Measurements from ENCODE around the gene HMGCS1.

HMGCS1 gene

GRCh38 chr5:43270645-43271044, 42.6 kb downstream of the HMGCS1 start:
- TF ChIP-seq GATA3 (IDR thresholded peaks at IDR 0.05; ENCODE audit: low read depth, low read length), result no peak

DNA sequence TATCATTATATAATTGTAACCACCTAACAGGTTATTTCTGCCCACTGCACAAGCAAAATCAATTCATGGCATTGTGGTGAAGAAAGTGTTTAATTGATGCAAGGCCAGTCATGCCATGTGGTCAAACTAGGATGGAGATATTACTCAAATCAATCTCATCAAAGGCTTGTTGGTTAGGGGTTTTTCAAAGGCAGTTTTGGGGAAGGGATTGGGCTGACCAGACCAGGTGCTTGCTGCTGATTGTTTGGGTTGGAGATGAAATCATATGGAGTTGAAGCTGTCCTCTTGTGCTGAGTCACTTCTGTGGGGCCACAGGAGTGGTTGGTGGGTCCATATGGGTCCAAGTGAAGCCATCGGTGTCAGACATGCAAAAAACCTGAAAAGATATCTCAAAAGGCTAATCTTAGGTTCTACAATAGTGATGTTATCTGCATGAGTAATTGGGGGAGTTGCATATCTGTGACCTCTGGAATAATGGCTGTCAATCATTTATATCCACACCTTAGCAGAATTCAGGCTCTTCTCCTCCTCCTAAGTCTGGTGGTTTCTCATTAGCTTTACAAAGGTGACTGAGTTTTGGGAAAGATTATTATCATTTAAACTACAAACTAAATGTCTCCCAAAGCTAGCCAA, 44.9 kb downstream of the HMGCS1 start:
- TF ChIP-seq GATA3 (IDR thresholded peaks at IDR 0.05; ENCODE audit: low read depth, low read length) (no peak), GATA2 (IDR thresholded peaks at IDR 0.05; ENCODE audit: low read depth, low read length) (no peak)

DNA sequence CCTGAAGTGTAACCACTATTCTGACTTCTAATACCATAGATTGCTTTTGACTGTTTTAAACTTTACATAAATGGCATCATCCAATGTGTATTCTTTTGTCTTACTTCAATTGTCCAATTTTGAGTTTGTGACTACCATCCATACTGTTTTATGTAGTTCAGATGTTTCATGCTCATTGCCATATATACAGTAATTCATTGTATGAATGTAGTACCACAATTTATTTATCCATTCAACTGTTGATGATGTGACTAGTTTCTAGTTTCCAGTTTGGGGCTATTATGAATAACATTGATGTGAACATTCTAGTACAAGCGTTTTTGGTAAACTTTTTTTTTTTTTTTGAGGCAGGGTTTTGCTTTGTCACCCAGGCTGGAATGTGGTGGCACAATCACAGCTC, 55.1 kb downstream of the HMGCS1 start:
- TF ChIP-seq GATA2 (IDR thresholded peaks at IDR 0.05; ENCODE audit: low read depth, low read length) (no peak), GATA3 (IDR thresholded peaks at IDR 0.05; ENCODE audit: low read depth, low read length) (no peak)

GRCh38 chr5:43256261-43256966, 56.8 kb downstream of the HMGCS1 start:
- no peak for TF ChIP-seq GATA3 (IDR thresholded peaks at IDR 0.05; ENCODE audit: low read depth, low read length)
- TF ChIP-seq GATA2 (IDR thresholded peaks at IDR 0.05; ENCODE audit: low read depth, low read length), result no peak

DNA sequence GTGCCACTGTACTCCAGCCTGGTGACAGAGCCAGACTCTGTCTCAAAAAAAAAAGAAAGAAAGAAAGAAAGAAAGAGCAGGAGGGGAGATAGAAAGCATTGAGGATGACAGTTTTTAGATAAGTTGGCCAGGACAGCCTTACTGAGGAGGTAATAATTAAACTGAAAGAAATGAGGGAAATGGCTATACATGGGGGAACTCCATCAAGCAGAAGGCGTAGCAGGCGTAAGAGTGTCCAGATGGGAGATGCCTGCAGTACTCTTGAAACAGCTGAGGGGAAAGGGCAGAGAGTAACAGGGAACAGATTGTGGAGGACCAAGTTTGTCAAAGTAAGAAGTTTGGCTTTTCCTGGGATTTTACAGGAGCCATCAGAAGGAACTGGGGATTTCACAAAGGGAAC, 57.5 kb downstream of the HMGCS1 start:
- TF ChIP-seq GATA2 (IDR thresholded peaks at IDR 0.05; ENCODE audit: low read depth, low read length) (no peak), GATA3 (IDR thresholded peaks at IDR 0.05; ENCODE audit: low read depth, low read length) (no peak)

DNA sequence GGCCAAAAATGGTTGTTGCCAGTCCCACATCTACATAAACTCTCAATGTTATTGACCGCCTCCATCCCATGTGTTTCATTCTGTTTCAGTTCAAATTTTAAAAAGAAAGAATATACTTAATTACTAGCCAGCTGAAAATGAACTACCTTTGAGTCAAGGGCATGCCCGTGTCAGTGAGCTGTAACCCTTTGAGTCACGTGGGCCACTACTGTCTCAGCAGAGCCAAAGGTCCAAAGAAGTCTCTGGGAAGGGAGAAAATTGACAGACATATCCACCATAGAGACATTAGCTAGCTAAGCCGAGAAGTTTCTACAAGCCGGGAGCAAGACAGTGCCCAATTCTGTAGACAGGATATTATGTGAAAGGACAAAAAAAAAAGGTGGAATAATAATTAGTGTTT, 61.5 kb downstream of the HMGCS1 start:
- TF ChIP-seq GATA3 (IDR thresholded peaks at IDR 0.05; ENCODE audit: low read depth, low read length), result no peak
- TF ChIP-seq GATA2 (IDR thresholded peaks at IDR 0.05; ENCODE audit: low read depth, low read length), result no peak

GRCh38 chr5:43245724-43246385, 67.4 kb downstream of the HMGCS1 start:
- TF ChIP-seq GATA3 (IDR thresholded peaks at IDR 0.05; ENCODE audit: low read depth, low read length), result no peak

DNA sequence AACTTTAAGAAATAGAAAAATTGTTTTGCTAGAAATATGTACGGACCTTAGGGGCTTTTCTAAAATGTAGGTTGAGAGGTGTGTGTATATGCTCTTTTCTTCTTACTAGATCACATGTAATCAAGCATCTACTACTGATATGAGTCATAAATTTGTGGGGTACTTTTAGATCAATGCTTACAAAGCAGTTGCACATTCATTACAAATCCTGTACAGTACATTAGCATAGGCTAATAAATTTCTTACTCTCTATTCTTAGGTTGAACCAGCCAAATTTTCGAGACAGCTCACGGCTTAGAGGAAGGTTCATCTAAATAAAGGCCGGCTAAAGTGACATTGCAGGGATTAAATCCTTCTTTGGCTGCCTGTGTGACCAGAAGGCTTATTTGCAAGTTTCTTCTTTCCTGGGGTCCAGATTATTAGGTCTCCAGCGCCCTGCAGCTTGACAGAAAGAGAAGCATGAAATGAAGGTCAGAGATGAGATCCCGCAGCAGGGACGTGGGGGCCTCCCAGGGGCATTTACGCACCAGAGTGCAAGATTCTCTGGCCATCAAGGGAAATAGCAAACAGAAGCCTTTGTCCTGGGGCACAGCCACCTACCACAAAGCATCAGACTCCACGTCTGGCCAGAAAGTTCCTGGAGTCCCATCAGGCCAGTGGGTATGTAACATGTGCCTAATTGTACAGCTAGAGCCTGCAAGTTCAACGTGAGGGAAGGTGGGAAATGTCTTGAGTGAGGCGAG, 68.2 kb downstream of the HMGCS1 start:
- TF ChIP-seq GATA3 (IDR thresholded peaks at IDR 0.05; ENCODE audit: low read depth, low read length), result no peak
- TF ChIP-seq GATA2 (IDR thresholded peaks at IDR 0.05; ENCODE audit: low read depth, low read length), result no peak

DNA sequence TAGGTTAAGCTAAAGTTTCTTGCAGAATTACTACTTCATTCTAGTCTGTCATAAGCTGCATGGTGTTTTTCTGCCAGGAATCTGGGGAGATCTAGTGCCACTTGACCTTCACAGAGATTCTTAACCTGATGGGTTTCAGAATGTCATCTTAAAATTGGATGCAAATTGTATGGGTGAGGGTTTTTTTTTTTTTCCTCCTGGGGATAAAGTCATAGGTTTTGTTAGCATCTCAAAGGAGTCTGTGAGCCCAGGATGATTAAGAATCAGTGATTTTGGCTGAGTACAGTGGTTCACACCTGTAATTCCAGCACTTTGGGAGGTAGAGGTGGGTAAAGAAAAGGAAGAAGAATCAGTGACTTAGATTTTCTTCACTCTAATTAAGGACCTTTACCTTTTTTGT, 69.9 kb downstream of the HMGCS1 start:
- TF ChIP-seq GATA2 (IDR thresholded peaks at IDR 0.05; ENCODE audit: low read depth, low read length) (no peak), GATA3 (IDR thresholded peaks at IDR 0.05; ENCODE audit: low read depth, low read length) (no peak)

DNA sequence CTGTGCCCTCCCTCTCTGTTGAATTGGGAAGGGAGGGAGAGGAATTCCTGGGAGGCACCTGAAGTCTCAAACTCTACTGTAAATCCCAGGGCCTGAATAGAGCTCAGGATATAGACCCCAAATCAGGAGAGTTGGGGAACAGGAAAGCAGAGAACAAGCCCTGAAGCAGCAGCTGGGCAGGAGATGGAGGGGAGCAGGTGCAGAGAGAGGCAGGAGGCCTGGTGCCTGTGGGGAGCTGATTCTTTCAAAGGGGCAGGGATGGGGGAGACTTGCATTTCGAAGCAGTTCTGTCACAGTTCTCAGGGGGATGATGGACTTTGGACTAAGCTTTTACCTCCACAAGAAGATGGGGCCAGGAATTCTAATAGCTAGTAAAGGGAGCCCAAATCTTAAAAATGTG, 71.0 kb downstream of the HMGCS1 start:
- no peak for TF ChIP-seq GATA3 (IDR thresholded peaks at IDR 0.05; ENCODE audit: low read depth, low read length)
- TF ChIP-seq GATA2 (IDR thresholded peaks at IDR 0.05; ENCODE audit: low read depth, low read length), result no peak

Data from SH-SY5Y (cell line).